Large intestine (tissue), 3 donors: ENCODE results near the gene CRX. TPM values are rescaled to one million over a fixed set of nuclear protein-coding genes. Genes with fewer than 3 reads are reported as not detected.
"Not testable (repeated sequence)": the region's sequence is repeated elsewhere in the genome, so short reads cannot be mapped to it uniquely, and the experiment has no call there.

Experiments
- DNase-seq, 2 donors: peaks; one replicate each; pipeline versions ENCODE4 v3.0.0 to v3.0.0-alpha.2; 2013
- H3K27ac ChIP-seq: one replicate; pipeline ENCODE4 v1.5.1; 2013; ENCODE audit warnings: low read length
- H3K27me3 ChIP-seq: 2 replicates; pipeline ENCODE4 v1.6.1; 2013; ENCODE audit warnings: low read length; ENCODE audit not compliant: control insufficient read depth, insufficient read depth
- H3K36me3 ChIP-seq: 2 replicates; pipeline ENCODE4 v1.6.1; 2013; ENCODE audit warnings: low read length; ENCODE audit not compliant: control insufficient read depth, insufficient read depth
- H3K4me1 ChIP-seq: one replicate; pipeline ENCODE4 v1.6.1; 2013; ENCODE audit warnings: low read length; ENCODE audit not compliant: control insufficient read depth, insufficient read depth
- H3K4me3 ChIP-seq: one replicate; pipeline ENCODE4 v1.5.1; 2013; ENCODE audit warnings: low read length
- H3K9me3 ChIP-seq: one replicate; pipeline ENCODE4 v1.6.1; 2013; ENCODE audit warnings: mild to moderate bottlenecking, low read depth, low read length, moderate library complexity; ENCODE audit not compliant: control insufficient read depth
- WGBS: methylation state at CpG from one replicate; pipeline ENCODE4 v1.1.5; 2013; ENCODE audit warnings: low lambda C conversion rate; ENCODE audit not compliant: insufficient coverage; 5-methylcytosine and 5-hydroxymethylcytosine counted together
- polyA plus RNA-seq: library from polyadenylated mRNA; unstranded; fragments of 120-200 nt; gene quantifications from one replicate; pipeline ENCODE4 v1.2.1, GENCODE V29; 2013

CRX gene
- polyA plus RNA-seq, 1 donor, result 0.09 TPM

- H3K27ac ChIP-seq, H3K9me3 ChIP-seq, H3K4me1 ChIP-seq, H3K27me3 ChIP-seq, H3K4me3 ChIP-seq, DNase-seq: not testable (repeated sequence)
- H3K36me3 ChIP-seq, result peaks cover 20% of the 10 kb centered on the region
- no CpG with 5 or more reads among the region's 10 CpGs for WGBS
Observed at GRCh38 chr19:47787307-47787706, 34.4 kb upstream of the CRX start.

GRCh38 chr19:47789811-47790210 is 31.9 kb upstream of the CRX start:
- not testable (repeated sequence) for H3K4me1 ChIP-seq, H3K9me3 ChIP-seq, H3K4me3 ChIP-seq, H3K36me3 ChIP-seq, H3K27me3 ChIP-seq, DNase-seq, H3K27ac ChIP-seq
- 67% methylated on average over 1 of the region's 13 CpGs for WGBS

- Histone ChIP-seq H3K4me1 (peaks cover 2% of the 10 kb centered on the region), H3K36me3 (peaks cover 5% of the 10 kb centered on the region), H3K9me3 (no peaks in the 10 kb centered on the region), H3K27me3 (no peaks in the 10 kb centered on the region), H3K27ac (no peak overlapping the region), H3K4me3 (no peak overlapping the region)
- DNase-seq, result peak; percentile 47 to 54
- WGBS, result no CpG with 5 or more reads among the region's 10 CpGs
Observed at GRCh38 chr19:47790398-47790814, 31.3 kb upstream of the CRX start.

DNA sequence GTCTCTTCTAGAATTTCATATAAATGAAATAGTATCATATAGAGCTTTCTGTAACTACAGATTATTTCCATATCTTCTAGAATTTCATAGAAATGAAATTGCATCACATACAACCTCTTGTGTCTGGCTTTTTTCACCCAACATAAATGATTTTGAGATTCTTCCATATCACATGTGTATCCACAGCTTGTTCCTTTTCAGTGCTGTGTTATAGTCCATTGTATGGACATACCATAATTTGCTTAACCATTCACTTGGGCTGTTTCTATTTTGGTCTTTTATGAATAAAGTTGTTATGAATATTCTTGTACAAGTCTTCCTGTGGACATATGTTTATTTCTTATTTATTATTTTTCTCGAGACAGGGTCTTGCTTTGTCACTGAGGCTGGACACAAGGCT is 29.1 kb upstream of the CRX start:
- no peaks in the 10 kb centered on the region for H3K27me3 ChIP-seq
- H3K4me3 ChIP-seq, result no peak overlapping the region
- H3K27ac ChIP-seq, result no peak overlapping the region
- peaks cover 2% of the 10 kb centered on the region for H3K4me1 ChIP-seq
- H3K9me3 ChIP-seq, result no peaks in the 10 kb centered on the region
- WGBS, result 100% methylated on average over 1 of the region's 1 CpG
- no peaks in the 10 kb centered on the region for H3K36me3 ChIP-seq
- no peak for DNase-seq

- H3K4me3 ChIP-seq, result no peak overlapping the region
- no CpG with 5 or more reads among the region's 18 CpGs for WGBS
- no peaks in the 10 kb centered on the region for H3K36me3 ChIP-seq
- no peaks in the 10 kb centered on the region for H3K9me3 ChIP-seq
- H3K27me3 ChIP-seq, result peaks cover 8% of the 10 kb centered on the region
- H3K27ac ChIP-seq, result no peak overlapping the region
- peaks cover 2% of the 10 kb centered on the region for H3K4me1 ChIP-seq
- DNase-seq, result no peak
Observed at GRCh38 chr19:47794526-47794925, 27.2 kb upstream of the CRX start.

DNA sequence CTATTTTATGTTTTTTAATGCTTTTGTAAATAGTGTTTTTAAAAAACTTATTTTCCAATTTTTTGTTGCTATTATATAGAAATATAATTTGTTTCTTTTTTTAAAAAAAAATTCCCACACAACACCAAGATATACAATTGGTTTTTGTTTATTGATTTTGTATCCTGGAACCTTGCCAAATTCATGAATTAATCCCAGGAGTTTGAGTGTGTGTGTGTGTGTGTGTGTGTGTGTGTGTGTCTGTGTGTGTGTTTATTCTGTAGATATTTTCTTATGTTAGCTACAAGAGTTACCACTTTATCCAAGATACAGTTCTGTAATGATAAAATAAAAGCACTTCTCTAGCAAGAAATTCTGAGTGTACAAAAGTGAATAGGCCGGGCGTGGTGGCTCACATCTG is 25.0 kb upstream of the CRX start:
- Histone ChIP-seq H3K4me1 (no peaks in the 10 kb centered on the region), H3K4me3 (no peak overlapping the region), H3K36me3 (no peaks in the 10 kb centered on the region), H3K9me3 (peaks cover 1% of the 10 kb centered on the region), H3K27ac (no peak overlapping the region), H3K27me3 (peaks cover 8% of the 10 kb centered on the region)
- DNase-seq, result no peak
- WGBS, result no CpG with 5 or more reads among the region's 2 CpGs

GRCh38 chr19:47797996-47798903 is 23.5 kb upstream of the CRX start:
- peaks cover 8% of the 10 kb centered on the region for H3K27me3 ChIP-seq
- H3K9me3 ChIP-seq, result peaks cover 2% of the 10 kb centered on the region
- H3K36me3 ChIP-seq, result no peaks in the 10 kb centered on the region
- H3K4me3 ChIP-seq, result no peak overlapping the region
- no peak overlapping the region for H3K27ac ChIP-seq
- DNase-seq, result no peak
- WGBS, result 30% methylated on average over 2 of the region's 14 CpGs
- H3K4me1 ChIP-seq, result no peaks in the 10 kb centered on the region

- 80% methylated on average over 1 of the region's 4 CpGs for WGBS
- H3K36me3 ChIP-seq, result no peaks in the 10 kb centered on the region
- no peak overlapping the region for H3K4me3 ChIP-seq
- no peak overlapping the region for H3K27ac ChIP-seq
- no peaks in the 10 kb centered on the region for H3K4me1 ChIP-seq
- DNase-seq, result no peak
- H3K27me3 ChIP-seq, result peaks cover 8% of the 10 kb centered on the region
- peaks cover 2% of the 10 kb centered on the region for H3K9me3 ChIP-seq
Observed at GRCh38 chr19:47798904-47799266, 22.9 kb upstream of the CRX start.

GRCh38 chr19:47801270-47801669 is 20.5 kb upstream of the CRX start:
- no CpG with 5 or more reads among the region's 4 CpGs for WGBS

DNA sequence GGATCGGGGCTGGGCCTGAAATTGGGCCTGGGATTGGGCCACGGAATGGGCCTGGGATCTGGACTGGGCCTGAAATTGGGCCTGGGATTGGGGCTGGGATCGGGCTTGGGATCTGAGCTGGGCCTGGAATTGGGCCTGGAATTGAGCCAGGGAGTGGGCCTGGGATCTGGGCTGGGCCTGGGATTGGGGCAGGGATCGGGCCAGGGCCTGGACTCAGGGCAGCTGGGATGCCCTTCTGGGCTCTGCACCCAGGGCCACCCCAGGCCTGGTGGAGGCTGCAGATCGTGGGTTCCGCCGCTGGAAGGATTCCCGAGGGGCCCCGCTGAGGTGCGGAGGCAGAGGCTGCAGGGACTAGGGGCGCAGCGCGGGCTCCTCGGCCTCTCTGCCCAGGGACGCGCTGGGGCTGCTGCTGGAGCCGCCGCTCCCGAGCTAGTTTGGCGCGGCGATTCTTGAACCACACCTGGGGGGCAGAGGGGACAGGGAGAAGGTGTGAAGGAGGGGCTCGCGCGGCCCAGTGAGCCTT is 19.2 kb upstream of the CRX start:
- Histone ChIP-seq H3K4me3 (no peak overlapping the region), H3K27ac (no peak overlapping the region), H3K36me3 (no peaks in the 10 kb centered on the region), H3K9me3 (peaks cover 2% of the 10 kb centered on the region), H3K27me3 (peaks cover 8% of the 10 kb centered on the region), H3K4me1 (no peaks in the 10 kb centered on the region)
- DNase-seq, result no peak
- WGBS, result no CpG with 5 or more reads among the region's 25 CpGs

More at GRCh38 chr19:47801270-47801669, 20.5 kb upstream of the CRX start:
- no peak overlapping the region for H3K4me3 ChIP-seq
- no peak for DNase-seq
- H3K27me3 ChIP-seq, result peaks cover 8% of the 10 kb centered on the region
- H3K4me1 ChIP-seq, result no peaks in the 10 kb centered on the region
- no peak overlapping the region for H3K27ac ChIP-seq
- H3K9me3 ChIP-seq, result peaks cover 2% of the 10 kb centered on the region
- H3K36me3 ChIP-seq, result no peaks in the 10 kb centered on the region

- H3K9me3 ChIP-seq, H3K27me3 ChIP-seq, H3K4me1 ChIP-seq, H3K36me3 ChIP-seq, H3K4me3 ChIP-seq, H3K27ac ChIP-seq, DNase-seq: not testable (repeated sequence)
- whole genome bisulfite sequencing, result no CpG with 5 or more reads among the region's 21 CpGs
Observed at GRCh38 chr19:47803148-47803547, 18.6 kb upstream of the CRX start.
